ENCODE results near the gene NDUFB10. TPM values are rescaled to one million over a fixed set of nuclear protein-coding genes. Genes with fewer than 3 reads are reported as not detected.

The NDUFB10 gene
- total and polyA plus RNA-seq, 12 donors = 375 to 1,046 (median 590) TPM

DNA sequence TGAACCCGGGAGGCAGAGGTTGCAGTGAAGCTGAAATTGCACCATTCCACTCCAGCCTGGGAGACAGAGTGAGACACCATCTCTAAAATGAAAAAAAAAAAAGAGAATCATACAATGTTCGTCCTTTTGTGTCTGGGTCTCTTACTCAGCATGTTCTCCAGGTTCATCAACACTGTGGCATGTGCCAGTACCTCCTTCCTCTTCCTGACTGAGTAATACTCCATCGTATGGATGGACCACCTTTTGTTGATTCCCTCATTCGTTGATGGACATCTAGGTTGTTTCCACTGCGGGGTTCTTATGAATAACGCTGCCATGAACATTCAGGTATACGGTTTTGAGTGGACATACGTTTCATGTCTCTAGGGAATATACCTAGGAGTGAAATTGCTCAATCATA lies 37.0 kb upstream of the NDUFB10 start:
- peaks cover 13 to 77% (median 69%) of the 10 kb centered on the region in 7 donors for H3K27me3 ChIP-seq
- ATAC-seq = no peak

DNA sequence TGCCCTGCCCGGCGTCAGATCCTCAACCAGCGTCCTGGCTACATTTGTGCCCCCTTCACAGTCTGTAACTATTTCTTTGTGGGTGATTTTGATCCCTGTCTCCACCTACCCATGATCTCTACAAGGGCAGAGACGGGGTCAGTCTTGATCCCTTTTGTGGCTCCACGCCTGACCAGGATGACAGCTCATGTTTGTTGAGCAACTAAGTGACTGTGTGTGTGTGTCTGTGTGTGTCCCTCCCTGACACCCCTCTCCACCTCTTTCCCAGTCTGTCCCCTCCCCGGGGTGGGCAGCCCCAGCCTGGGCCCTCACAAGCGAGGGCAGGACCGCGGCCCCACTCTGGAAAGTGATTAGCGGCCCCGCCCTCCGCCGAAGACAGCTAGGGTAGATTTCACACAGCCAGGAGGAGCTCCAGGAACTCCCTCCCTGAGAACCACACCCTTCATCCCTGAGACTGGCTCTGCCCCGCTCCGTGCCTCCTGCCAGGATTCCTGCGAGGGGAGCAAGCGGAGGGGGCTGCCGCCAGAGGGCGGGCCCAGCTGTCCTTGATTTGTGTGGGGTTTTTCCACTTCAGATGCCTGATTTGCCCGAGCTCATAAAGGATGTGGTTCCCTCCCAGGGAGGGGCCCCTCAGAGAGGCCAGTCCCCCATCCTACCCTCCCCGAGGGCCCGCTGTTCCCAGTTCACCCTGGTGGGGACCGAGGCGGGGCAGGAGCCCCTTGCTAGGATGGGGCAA lies 35.9 kb upstream of the NDUFB10 start:
- DNase-seq = no peak
- Histone ChIP-seq H3K36me3 (no peaks in the 10 kb centered on the region), H3K27me3 (peaks cover 7 to 69% (median 60%) of the 10 kb centered on the region in 7 donors), H3K4me1 (peaks cover 0 to 14% (median 7%) of the 10 kb centered on the region in 9 donors), H3K27ac (no peak overlapping the region), H3K9me3 (no peaks in the 10 kb centered on the region), H3K4me3 (no peak overlapping the region)
- ATAC-seq = peak in 5 of 8 donors; percentile 13 to 45 (median 31)
- intact Hi-C loops (cut with DNase I) = loop anchor here in 1 of 10 donors (10.0 kb wide), 1 partner anchor 61 kb away; the partner anchor contains the start of genes GFER, NOXO1 and SYNGR3
- 14% methylated on average over 24 of the region's 24 CpGs for WGBS, 2 donors
- TF ChIP-seq, protein P1, sequence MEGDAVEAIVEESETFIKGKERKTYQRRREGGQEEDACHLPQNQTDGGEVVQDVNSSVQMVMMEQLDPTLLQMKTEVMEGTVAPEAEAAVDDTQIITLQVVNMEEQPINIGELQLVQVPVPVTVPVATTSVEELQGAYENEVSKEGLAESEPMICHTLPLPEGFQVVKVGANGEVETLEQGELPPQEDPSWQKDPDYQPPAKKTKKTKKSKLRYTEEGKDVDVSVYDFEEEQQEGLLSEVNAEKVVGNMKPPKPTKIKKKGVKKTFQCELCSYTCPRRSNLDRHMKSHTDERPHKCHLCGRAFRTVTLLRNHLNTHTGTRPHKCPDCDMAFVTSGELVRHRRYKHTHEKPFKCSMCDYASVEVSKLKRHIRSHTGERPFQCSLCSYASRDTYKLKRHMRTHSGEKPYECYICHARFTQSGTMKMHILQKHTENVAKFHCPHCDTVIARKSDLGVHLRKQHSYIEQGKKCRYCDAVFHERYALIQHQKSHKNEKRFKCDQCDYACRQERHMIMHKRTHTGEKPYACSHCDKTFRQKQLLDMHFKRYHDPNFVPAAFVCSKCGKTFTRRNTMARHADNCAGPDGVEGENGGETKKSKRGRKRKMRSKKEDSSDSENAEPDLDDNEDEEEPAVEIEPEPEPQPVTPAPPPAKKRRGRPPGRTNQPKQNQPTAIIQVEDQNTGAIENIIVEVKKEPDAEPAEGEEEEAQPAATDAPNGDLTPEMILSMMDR (IDR thresholded peaks at IDR 0.05) = peak in 5 of 9 donors; percentile 9 to 39 (median 15)

More for the DNA sequence above, 37.0 kb upstream of the NDUFB10 start:
- Histone ChIP-seq H3K36me3 (no peaks in the 10 kb centered on the region), H3K9me3 (no peaks in the 10 kb centered on the region), H3K27ac (no peak overlapping the region), H3K4me3 (no peak overlapping the region), H3K4me1 (peaks cover 0 to 15% (median 7%) of the 10 kb centered on the region in 9 donors)
- WGBS, 2 donors = 78% methylated on average over 8 of the region's 8 CpGs
- DNase-seq = no peak
- intact Hi-C loops (cut with DNase I) = loop anchor here in 1 of 10 donors (10.0 kb wide), 1 partner anchor 62 kb away; the partner anchor contains the start of genes GFER, NOXO1 and SYNGR3
- TF ChIP-seq, protein P1 (IDR thresholded peaks at IDR 0.05) = no peak

DNA sequence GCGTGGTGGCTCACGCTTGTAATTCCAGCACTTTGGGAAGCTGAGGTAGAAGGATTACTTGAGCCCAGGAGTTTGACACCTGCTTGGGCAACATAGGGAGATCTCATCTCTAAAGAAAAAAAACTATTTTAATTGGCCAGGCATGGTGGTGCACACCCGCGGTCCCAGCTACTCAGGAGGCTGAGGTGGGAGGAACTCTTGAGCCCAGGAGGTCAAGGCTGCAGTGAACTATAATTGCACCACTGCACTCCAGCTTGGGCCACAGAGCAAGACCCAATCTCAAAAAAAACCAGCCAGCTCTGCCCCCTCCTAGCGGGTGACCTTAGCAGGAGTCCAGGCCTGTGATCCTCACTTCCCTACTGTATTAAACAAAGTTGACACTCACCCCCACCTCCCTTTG lies 35.2 kb upstream of the NDUFB10 start:
- no peak for ATAC-seq
- H3K4me1 ChIP-seq = peaks cover 0 to 12% (median 8%) of the 10 kb centered on the region in 9 donors
- H3K4me3 ChIP-seq = no peak overlapping the region
- WGBS, 2 donors = 66 to 75% methylated on average over 5 of the region's 5 CpGs
- no peaks in the 10 kb centered on the region for H3K36me3 ChIP-seq
- TF ChIP-seq, protein P1 (IDR thresholded peaks at IDR 0.05) = no peak
- DNase-seq = no peak
- peaks cover 4 to 63% (median 54%) of the 10 kb centered on the region in 7 donors for H3K27me3 ChIP-seq
- H3K27ac ChIP-seq = no peak overlapping the region
- intact Hi-C loops (cut with DNase I) = loop anchor here in 1 of 10 donors (10.0 kb wide), 1 partner anchor 61 kb away; the partner anchor contains the start of genes GFER, NOXO1 and SYNGR3
- no peaks in the 10 kb centered on the region for H3K9me3 ChIP-seq

DNA sequence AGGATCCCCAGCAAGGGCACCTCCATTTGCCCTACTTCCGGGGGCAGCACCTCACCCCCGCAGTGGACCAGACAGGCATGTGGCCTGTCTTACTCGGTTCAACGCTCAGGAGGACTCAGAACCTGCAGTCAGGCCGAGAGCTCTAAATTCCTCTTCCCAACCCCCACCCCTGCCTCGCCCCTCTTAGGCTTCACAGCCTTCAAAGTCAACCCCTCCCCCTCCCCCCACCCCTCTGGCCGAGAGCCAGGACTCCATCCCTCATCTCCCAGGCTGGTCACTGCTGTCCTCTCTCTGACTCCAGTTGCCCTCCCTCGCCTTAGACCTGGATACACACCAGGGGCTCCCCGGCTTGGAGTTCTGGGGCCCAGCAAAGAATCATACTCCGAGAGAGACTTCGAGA lies 33.1 kb upstream of the NDUFB10 start:
- no peaks in the 10 kb centered on the region for H3K9me3 ChIP-seq
- no peak overlapping the region for H3K27ac ChIP-seq
- H3K4me3 ChIP-seq = no peak overlapping the region
- H3K4me1 ChIP-seq = peaks cover 0 to 19% (median 16%) of the 10 kb centered on the region in 9 donors
- WGBS, 2 donors = 57 to 64% methylated on average over 11 of the region's 11 CpGs
- TF ChIP-seq, protein P1 (IDR thresholded peaks at IDR 0.05) = no peak
- H3K36me3 ChIP-seq = no peaks in the 10 kb centered on the region
- ATAC-seq (no peak), DNase-seq (no peak)
- intact Hi-C loops (cut with DNase I) = loop anchor here in 4 of 10 donors (5.0 to 10.0 kb wide), 2 partner anchors 59 to 64 kb away; partner anchors contain the start of genes GFER (in 1 of the 4), NOXO1 (in 1 of the 4) and SYNGR3 (in 1 of the 4)
- peaks cover 0 to 43% (median 35%) of the 10 kb centered on the region in 7 donors for H3K27me3 ChIP-seq
